HepG2 (cell line): ENCODE data around the gene RASA3. TPM values are rescaled to one million over a fixed set of nuclear protein-coding genes. Genes with fewer than 3 reads are reported as not detected.
A peak's percentile ranks its signal among the peaks of the same experiment; 100 is the strongest.

Source experiments
- ATAC-seq: fragments of 200-7000 bp; cut with Tn5 transposase; 3 replicates; pipeline ENCODE4 v1.9.1; 2020; ENCODE audit warnings: mild to moderate bottlenecking, moderate library complexity
- BruUV-seq: library from RNA; stranded (reverse); fragments of 400-500 nt; replicated peaks from 2 replicates; lab custom pipeline; 2021; lab: Mats Ljungman, UMichigan
- CTCF ChIA-PET: fragments of 300-600 bp; formaldehyde crosslinking; extraction: SDS; loops from one replicate; lab custom pipeline; 2021; ENCODE audit warnings: low total read pairs, inconsistent platforms, low intra/inter-chr PET ratio; lab: Yijun Ruan, JAX
- POLR2A ChIA-PET: fragments of 350-600 bp; sonication (Branson Sonifier 250); formaldehyde crosslinking; loops from one replicate; lab custom pipeline; 2020; ENCODE audit warnings: antibody characterized with exemption, inconsistent platforms; lab: Yijun Ruan, JAX
- DNase-seq: peaks from one replicate; pipeline ENCODE4 v3.0.0-alpha.2; 2015; ENCODE audit warnings: low spot score
- FAIRE-seq: peaks from 3 replicates; lab custom pipeline; 2011; peaks lifted over from hg19 to GRCh38; lab: Jason Lieb, UNC
- H2AFZ ChIP-seq: one replicate; pipeline ENCODE4 v1.6.1; 2011; ENCODE audit warnings: low read length, inconsistent platforms
- H3K27ac ChIP-seq: fragments of 300-600 bp; 3 replicates; pipeline ENCODE4 v1.8.0; 2011; ENCODE audit warnings: mixed run types, mild to moderate bottlenecking, mixed read lengths, low read length, inconsistent platforms; ENCODE audit not compliant: insufficient read depth; ENCODE audit errors: extremely low read length
- H3K27me3 ChIP-seq, 2 experiments: fragments of 200-600 bp in 1 of 2; 2 replicates in 1 of 2; 3 replicates in 1 of 2; pipeline versions ENCODE4 v1.6.0 to v1.8.0; 2011; ENCODE audit warnings: low read length in 2 of 2, mild to moderate bottlenecking in 2 of 2, moderate library complexity in 2 of 2, inconsistent platforms in 1 of 2; ENCODE audit not compliant: insufficient read depth in 2 of 2, control insufficient read depth in 1 of 2
- H3K36me3 ChIP-seq, 2 experiments: fragments of 200-600 bp in 1 of 2; replicated peaks in 1 of 2; 2 replicates in 1 of 2; 3 replicates in 1 of 2; pipeline versions ENCODE4 v1.5.1 to v1.8.0; 2011; ENCODE audit warnings: low read length in 2 of 2, inconsistent platforms in 1 of 2; ENCODE audit not compliant: insufficient read depth in 2 of 2, control insufficient read depth in 1 of 2
- H3K4me1 ChIP-seq: 2 replicates; pipeline ENCODE4 v1.5.1; 2012; ENCODE audit warnings: low read length, inconsistent platforms; ENCODE audit not compliant: insufficient read depth
- H3K4me2 ChIP-seq: 2 replicates; pipeline ENCODE4 v1.6.0; 2011; ENCODE audit warnings: low read depth, low read length, inconsistent platforms
- H3K4me3 ChIP-seq, 3 experiments: fragments of 200-600 bp in 1 of 3; sonication (generic), shearing (Covaris generic) in 1 of 3; replicated peaks in 1 of 3; 2 replicates each; pipeline ENCODE4 v1.5.1; 2011 to 2016; ENCODE audit warnings: low read length in 3 of 3, inconsistent platforms in 2 of 3, low read depth in 2 of 3, mild to moderate bottlenecking in 2 of 3, control low read depth in 1 of 3, mixed read lengths in 1 of 3; ENCODE audit not compliant: insufficient read depth in 1 of 3
- H3K79me2 ChIP-seq: one replicate; pipeline ENCODE4 v1.6.1; 2011; ENCODE audit warnings: low read length, inconsistent platforms; ENCODE audit not compliant: insufficient read depth
- H3K9ac ChIP-seq: 2 replicates; pipeline ENCODE4 v1.6.0; 2011; ENCODE audit warnings: mild to moderate bottlenecking, low read depth, low read length, inconsistent platforms; ENCODE audit not compliant: insufficient read depth
- H3K9me3 ChIP-seq: 2 replicates; pipeline ENCODE4 v1.5.1; 2012; ENCODE audit warnings: mild to moderate bottlenecking, low read length
- H4K20me1 ChIP-seq: 2 replicates; pipeline ENCODE4 v1.6.0; 2011; ENCODE audit warnings: inconsistent platforms, mild to moderate bottlenecking, low read length, moderate library complexity; ENCODE audit not compliant: insufficient read depth
- RFX1 ChIP-seq: fragments of 450-650 bp; IDR thresholded peaks from 2 replicates; pipeline ENCODE4 v1.6.1; 2017
- ZKSCAN5 ChIP-seq: sonication (generic); formaldehyde crosslinking; IDR thresholded peaks from 2 replicates; pipeline ENCODE4 v1.5.1; 2020; ENCODE audit warnings: mild to moderate bottlenecking, missing genetic modification reagents
- ZNF337 ChIP-seq: sonication (generic); formaldehyde crosslinking; IDR thresholded peaks from 2 replicates; pipeline ENCODE4 v1.5.1; 2020; ENCODE audit warnings: missing genetic modification reagents, low read depth, mild to moderate bottlenecking, borderline replicate concordance
- ZNF670 ChIP-seq: sonication (generic); formaldehyde crosslinking; IDR thresholded peaks from 2 replicates; pipeline ENCODE4 v1.8.0; 2022; ENCODE audit warnings: mild to moderate bottlenecking, missing genetic modification reagents, borderline replicate concordance
- WGBS: methylation state at CpG from one replicate; pipeline ENCODE4 v1.1.6; 2017; ENCODE audit warnings: low lambda C conversion rate; 5-methylcytosine and 5-hydroxymethylcytosine counted together
- in situ Hi-C: cut with HindIII; loops from 2 replicates; pipeline ENCODE4 v1.10.0; 2017; ENCODE audit warnings: low pct_unique_long_range_greater_than_20kb; ENCODE audit not compliant: extremely low pct_ligation_motif_present
- intact Hi-C: fragments of 100-400 bp; cut with micrococcal nuclease; formaldehyde crosslinking; loops from one replicate; pipeline ENCODE4 v1.10.0; 2022; ENCODE audit not compliant: unreplicated experiment
- polyA plus RNA-seq, 8 experiments: library from polyadenylated mRNA; depleted of rRNA in 3 of 8; stranded (reverse) in 7 of 8; unstranded in 1 of 8; fragments of >200 nt; fragmentation: Illumina TruSeq in 4 of 8; extraction: Trizol in 4 of 8; gene quantifications; 2 replicates each; pipeline versions ENCODE4 v1.2.1 to v1.2.3, GENCODE V29; 2011 to 2016; ENCODE audit warnings: low read depth in 4 of 8, missing spikeins in 1 of 8, mixed read lengths in 1 of 8; ENCODE audit not compliant: insufficient read depth in 1 of 8
- total RNA-seq, 5 experiments: library from RNA; depleted of rRNA; stranded (reverse); fragments of >200 nt; fragmentation: Illumina TruSeq; extraction: Trizol; gene quantifications; 2 replicates each; pipeline ENCODE4 v1.2.3, GENCODE V29; 2016; ENCODE audit warnings: low read depth in 1 of 5

Gene RASA3
- total and polyA plus RNA-seq, 2 of the 13 experiments (the other 11 are each of a cell fraction or from before 2014, with no cell fraction given): 0.05 TPM; not detected in 1

- WGBS: 19% methylated on average over 7 of the region's 13 CpGs
- Histone ChIP-seq H3K9ac (no peak overlapping the region), H4K20me1 (no peaks in the 10 kb centered on the region), H3K36me3 (no peaks in the 10 kb centered on the region), H3K4me3 (no peak overlapping the region), H3K27ac (no peak overlapping the region), H3K79me2 (no peaks in the 10 kb centered on the region), H3K4me1 (no peaks in the 10 kb centered on the region), H2AFZ (no peak overlapping the region), H3K9me3 (no peaks in the 10 kb centered on the region), H3K4me2 (no peak overlapping the region), H3K27me3 (peaks cover 8 to 70% of the 10 kb centered on the region in 2 experiments; a peak in 4 of 5 replicates)
- intact Hi-C loops: no loop called here
- in situ Hi-C loops: no loop called here
- ChIA-PET POLR2A (no interaction called here), CTCF (no interaction called here)
- FAIRE-seq: no peak
- BruUV-seq: no TSS peak
- TF ChIP-seq RFX1 (peak; percentile 46), ZNF337 (CRISPR knock-in tag) (no peak)
- peak; percentile 46; the same call in 2 of the 3 replicates for ATAC-seq
- DNase-seq: no peak
Observed at GRCh38 chr13:114077933-114078325, 54.5 kb downstream of the RASA3 start.

- no peak overlapping the region for H3K4me2 ChIP-seq
- no peak for FAIRE-seq
- TF ChIP-seq ZKSCAN5 (CRISPR knock-in tag) (no peak), ZNF670 (CRISPR knock-in tag) (no peak)
- TF ChIP-seq, all 625 proteins: peak for 0
- Histone ChIP-seq H3K27me3 (peaks cover 7 to 69% of the 10 kb centered on the region in 2 experiments; a peak in 4 of 5 replicates), H3K9me3 (no peaks in the 10 kb centered on the region), H3K4me3 (no peak overlapping the region), H4K20me1 (no peaks in the 10 kb centered on the region), H3K36me3 (no peaks in the 10 kb centered on the region), H2AFZ (no peak overlapping the region), H3K79me2 (no peaks in the 10 kb centered on the region), H3K9ac (no peak overlapping the region), H3K4me1 (no peaks in the 10 kb centered on the region), H3K27ac (no peak overlapping the region)
- in situ Hi-C loops: no loop called here
- intact Hi-C loops: no loop called here
- no TSS peak for BruUV-seq
- DNase-seq: no peak
- 32% methylated on average over 32 of the region's 34 CpGs for WGBS
- CTCF ChIA-PET: no interaction called here
- POLR2A ChIA-PET: no interaction called here
- no peak for ATAC-seq
Observed at GRCh38 chr13:114077099-114077932, 55.1 kb downstream of the RASA3 start.
